CD14-positive monocyte (primary cell): ENCODE results near the gene LYRM4. TPM values are rescaled to one million over a fixed set of nuclear protein-coding genes. Genes with fewer than 3 reads are reported as not detected.

ENCODE experiments used
- DNase-seq, 3 donors: peaks; one replicate each; pipeline ENCODE4 v3.0.0-alpha.2; 2011 to 2022
- H2AFZ ChIP-seq: 2 replicates; pipeline ENCODE4 v1.6.0; 2012; ENCODE audit warnings: mild to moderate bottlenecking, low read depth, low read length, inconsistent platforms; ENCODE audit not compliant: insufficient read depth, poor library complexity, severe bottlenecking
- H3K27ac ChIP-seq, 2 donors: 1 replicate in 1 of 2; 2 replicates in 1 of 2; pipeline ENCODE4 v1.5.1; 2012 to 2013; ENCODE audit warnings: low read length in 2 of 2, control low read depth in 1 of 2, inconsistent platforms in 1 of 2, low read depth in 1 of 2, mild to moderate bottlenecking in 1 of 2
- H3K27me3 ChIP-seq, 2 donors: one replicate each; pipeline versions ENCODE4 v1.6.0 to v1.6.1; 2011 to 2013; ENCODE audit warnings: low read length in 2 of 2; ENCODE audit not compliant: control insufficient read depth in 2 of 2, insufficient read depth in 2 of 2
- H3K36me3 ChIP-seq, 2 donors: replicated peaks in 1 of 2; 1 replicate in 1 of 2; 2 replicates in 1 of 2; pipeline versions ENCODE4 v1.5.1 to v1.6.1; 2012 to 2013; ENCODE audit warnings: low read length in 2 of 2, control low read depth in 1 of 2, inconsistent platforms in 1 of 2, mild to moderate bottlenecking in 1 of 2; ENCODE audit not compliant: insufficient read depth in 2 of 2, control insufficient read depth in 1 of 2
- H3K4me1 ChIP-seq, 2 donors: 1 replicate in 1 of 2; 2 replicates in 1 of 2; pipeline versions ENCODE4 v1.5.1 to v1.6.1; 2012 to 2013; ENCODE audit warnings: low read length in 2 of 2, control low read depth in 1 of 2, inconsistent platforms in 1 of 2, mild to moderate bottlenecking in 1 of 2, moderate library complexity in 1 of 2; ENCODE audit not compliant: insufficient read depth in 2 of 2, control insufficient read depth in 1 of 2
- H3K4me2 ChIP-seq: replicated peaks from 2 replicates; pipeline ENCODE3; 2012; ENCODE audit warnings: low read length, moderate library complexity, mild to moderate bottlenecking; ENCODE audit not compliant: poor library complexity, severe bottlenecking; ENCODE audit errors: extremely low read depth
- H3K4me3 ChIP-seq, 3 experiments: fragments of 200-600 bp in 1 of 3; sonication (generic) in 1 of 3; replicated peaks in 1 of 3; 1 replicate in 2 of 3; 2 replicates in 1 of 3; pipeline ENCODE4 v1.5.1; 2011 to 2013; ENCODE audit warnings: low read length in 3 of 3, mild to moderate bottlenecking in 3 of 3, control low read depth in 2 of 3, low read depth in 2 of 3, inconsistent platforms in 1 of 3, moderate library complexity in 1 of 3
- H3K79me2 ChIP-seq: 2 replicates; pipeline ENCODE4 v1.6.0; 2012; ENCODE audit warnings: mild to moderate bottlenecking, control low read depth, inconsistent platforms, low read length, moderate library complexity; ENCODE audit not compliant: insufficient read depth
- H3K9ac ChIP-seq: 2 replicates; pipeline ENCODE4 v1.6.0; 2017; ENCODE audit warnings: low read length, mild to moderate bottlenecking; ENCODE audit not compliant: insufficient read depth, poor library complexity, severe bottlenecking
- H3K9me3 ChIP-seq, 2 donors: replicated peaks in 1 of 2; 1 replicate in 1 of 2; 2 replicates in 1 of 2; pipeline versions ENCODE4 v1.5.1 to v1.6.1; 2012 to 2013; ENCODE audit warnings: low read length in 2 of 2, control low read depth in 1 of 2; ENCODE audit not compliant: control insufficient read depth in 1 of 2, insufficient read depth in 1 of 2
- H4K20me1 ChIP-seq: 2 replicates; pipeline ENCODE4 v1.6.0; 2012; ENCODE audit warnings: mild to moderate bottlenecking, low read length, control low read depth, moderate library complexity; ENCODE audit not compliant: insufficient read depth
- H3K27ac Mint-ChIP-seq, 7 donors: one replicate each; pipeline ENCODE4 v1.8.0; 2020; ENCODE audit warnings: mild to moderate bottlenecking in 7 of 7, mixed read lengths in 7 of 7, moderate library complexity in 6 of 7, inconsistent platforms in 2 of 7
- H3K27me3 Mint-ChIP-seq, 3 donors: one replicate each; pipeline ENCODE4 v1.8.0; 2021 to 2022; ENCODE audit warnings: low read depth in 3 of 3, mild to moderate bottlenecking in 3 of 3, mixed read lengths in 3 of 3, moderate library complexity in 3 of 3, inconsistent platforms in 1 of 3
- H3K36me3 Mint-ChIP-seq, 2 donors: one replicate each; pipeline ENCODE4 v1.8.0; 2020; ENCODE audit warnings: mixed read lengths in 2 of 2, inconsistent platforms in 1 of 2, mild to moderate bottlenecking in 1 of 2
- H3K4me1 Mint-ChIP-seq: one replicate; pipeline ENCODE4 v1.8.0; 2020; ENCODE audit warnings: mild to moderate bottlenecking, mixed read lengths
- H3K4me3 Mint-ChIP-seq, 2 donors: one replicate each; pipeline ENCODE4 v1.8.0; 2020; ENCODE audit warnings: mild to moderate bottlenecking in 2 of 2, mixed read lengths in 2 of 2, moderate library complexity in 1 of 2
- H3K9me3 Mint-ChIP-seq, 7 donors: one replicate each; pipeline ENCODE4 v1.8.0; 2020 to 2022; ENCODE audit warnings: mixed read lengths in 7 of 7, mild to moderate bottlenecking in 6 of 7, moderate library complexity in 6 of 7, inconsistent platforms in 2 of 7
- WGBS: methylation state at CpG from one replicate; pipeline ENCODE4 v1.1.5; 2013; ENCODE audit warnings: missing lambda C conversion rate; ENCODE audit not compliant: insufficient coverage; 5-methylcytosine and 5-hydroxymethylcytosine counted together
- intact Hi-C, 2 donors: fragments of 100-400 bp; cut with micrococcal nuclease; formaldehyde crosslinking; loops; one replicate each; pipeline versions ENCODE4 v1.15.0 to v1.15.1; 2023
- polyA plus RNA-seq, 3 donors: library from polyadenylated mRNA; depleted of rRNA in 1 of 3; unstranded in 2 of 3; stranded (reverse) in 1 of 3; fragments of 300-500 nt in 2 of 3; fragments of >200 nt in 1 of 3; fragmentation: Illumina TruSeq in 2 of 3; gene quantifications; 1 replicate in 2 of 3; 2 replicates in 1 of 3; pipeline ENCODE4 v1.2.3, GENCODE V29; 2012 to 2021
- TF ChIP-seq, protein P1 (sequence below): fragments of 200-600 bp; IDR thresholded peaks from one replicate; pipeline ENCODE4 v1.8.0; 2022; ENCODE audit warnings: antibody characterized with exemption, mild to moderate bottlenecking

Gene LYRM4
- polyA plus RNA-seq, 3 donors, result 13.7 to 19.6 (median 18.1) TPM

DNA sequence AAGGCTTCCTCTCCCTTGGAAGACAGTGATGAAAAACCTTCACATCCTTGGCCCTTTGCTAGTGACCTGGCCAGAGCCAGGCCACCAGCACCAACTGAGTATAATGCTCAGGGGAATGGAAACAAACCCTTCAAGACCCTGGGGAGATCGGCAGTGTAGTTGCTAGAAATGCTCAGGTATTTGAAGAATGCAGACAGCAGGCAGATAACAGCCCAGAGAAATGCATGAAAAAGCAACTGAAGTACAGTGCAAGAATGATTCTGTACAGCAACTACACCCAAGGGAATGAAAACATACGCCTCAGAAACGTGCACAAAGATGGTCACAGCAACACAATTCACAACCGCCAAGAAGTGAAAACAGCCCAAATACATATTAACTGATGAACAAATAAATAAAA, 134.5 kb downstream of the LYRM4 start:
- Mint-ChIP-seq H3K9me3 (no peaks in the 10 kb centered on the region), H3K4me1 (peaks cover 26% of the 10 kb centered on the region), H3K27me3 (peaks cover 0 to 3% (median 0%) of the 10 kb centered on the region in 3 donors), H3K36me3 (peaks cover 0 to 3% of the 10 kb centered on the region in 2 donors), H3K4me3 (no peak overlapping the region), H3K27ac (no peak overlapping the region)
- no peak overlapping the region for H2AFZ ChIP-seq
- H3K27ac ChIP-seq, result no peak overlapping the region
- peaks cover 2 to 6% of the 10 kb centered on the region in 2 donors for H3K4me1 ChIP-seq
- H3K79me2 ChIP-seq, result no peaks in the 10 kb centered on the region
- no peaks in the 10 kb centered on the region for H3K27me3 ChIP-seq
- no peak overlapping the region for H3K4me2 ChIP-seq
- no peaks in the 10 kb centered on the region for H4K20me1 ChIP-seq
- DNase-seq, result no peak
- no peak overlapping the region for H3K4me3 ChIP-seq
- no peak overlapping the region for H3K9ac ChIP-seq
- intact Hi-C loops, result no loop called here
- 100% methylated on average over 1 of the region's 4 CpGs for WGBS
- TF ChIP-seq, protein P1, sequence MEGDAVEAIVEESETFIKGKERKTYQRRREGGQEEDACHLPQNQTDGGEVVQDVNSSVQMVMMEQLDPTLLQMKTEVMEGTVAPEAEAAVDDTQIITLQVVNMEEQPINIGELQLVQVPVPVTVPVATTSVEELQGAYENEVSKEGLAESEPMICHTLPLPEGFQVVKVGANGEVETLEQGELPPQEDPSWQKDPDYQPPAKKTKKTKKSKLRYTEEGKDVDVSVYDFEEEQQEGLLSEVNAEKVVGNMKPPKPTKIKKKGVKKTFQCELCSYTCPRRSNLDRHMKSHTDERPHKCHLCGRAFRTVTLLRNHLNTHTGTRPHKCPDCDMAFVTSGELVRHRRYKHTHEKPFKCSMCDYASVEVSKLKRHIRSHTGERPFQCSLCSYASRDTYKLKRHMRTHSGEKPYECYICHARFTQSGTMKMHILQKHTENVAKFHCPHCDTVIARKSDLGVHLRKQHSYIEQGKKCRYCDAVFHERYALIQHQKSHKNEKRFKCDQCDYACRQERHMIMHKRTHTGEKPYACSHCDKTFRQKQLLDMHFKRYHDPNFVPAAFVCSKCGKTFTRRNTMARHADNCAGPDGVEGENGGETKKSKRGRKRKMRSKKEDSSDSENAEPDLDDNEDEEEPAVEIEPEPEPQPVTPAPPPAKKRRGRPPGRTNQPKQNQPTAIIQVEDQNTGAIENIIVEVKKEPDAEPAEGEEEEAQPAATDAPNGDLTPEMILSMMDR, result no peak
- H3K9me3 ChIP-seq, result no peaks in the 10 kb centered on the region
- no peaks in the 10 kb centered on the region for H3K36me3 ChIP-seq

- intact Hi-C loops, result no loop called here
- 94% methylated on average over 6 of the region's 11 CpGs for WGBS
- Mint-ChIP-seq H3K4me3 (no peak overlapping the region), H3K27me3 (peaks cover 0 to 5% (median 0%) of the 10 kb centered on the region in 3 donors), H3K27ac (no peak overlapping the region), H3K9me3 (peaks cover 0 to 6% (median 4%) of the 10 kb centered on the region in 7 donors), H3K36me3 (peaks cover 0 to 5% of the 10 kb centered on the region in 2 donors), H3K4me1 (peaks cover 27% of the 10 kb centered on the region)
- no peaks in the 10 kb centered on the region for H4K20me1 ChIP-seq
- no peak overlapping the region for H3K27ac ChIP-seq
- no peaks in the 10 kb centered on the region for H3K27me3 ChIP-seq
- no peaks in the 10 kb centered on the region for H3K36me3 ChIP-seq
- H3K79me2 ChIP-seq, result no peaks in the 10 kb centered on the region
- H3K9ac ChIP-seq, result no peak overlapping the region
- H3K4me2 ChIP-seq, result no peak overlapping the region
- no peak overlapping the region for H2AFZ ChIP-seq
- no peak overlapping the region for H3K4me3 ChIP-seq
- DNase-seq, result no peak
- no peaks in the 10 kb centered on the region for H3K9me3 ChIP-seq
- H3K4me1 ChIP-seq, result peaks cover 2 to 6% of the 10 kb centered on the region in 2 donors
- TF ChIP-seq, protein P1, result no peak
These were observed 135.4 kb downstream of the LYRM4 start for GRCh38 chr6:5125152-5126006.
